ENCODE measurements around the gene CHD3.

Gene CHD3

GRCh38 chr17:7915179-7915610 is 26.6 kb downstream of the CHD3 start:
- Histone ChIP-seq H3K4me3 (ENCODE audit: low read length, poor library complexity, severe bottlenecking) (peak overlapping the region; percentile 74), H4K20me1 (ENCODE audit: insufficient read depth, low read length, poor library complexity, severe bottlenecking) (peaks cover 4% of the 10 kb centered on the region), H3F3A (ENCODE audit: low read depth) (peaks cover 10% of the 10 kb centered on the region; the same call in 1 of the 2 replicates), H2AFZ (ENCODE audit: low read length) (peak overlapping the region; percentile 67; the same call in 1 of the 2 replicates), H3K79me2 (ENCODE audit: insufficient read depth, low read length) (peaks cover 13% of the 10 kb centered on the region; the same call in 1 of the 2 replicates), H3K4me1 (ENCODE audit: insufficient read depth, low read length, poor library complexity, severe bottlenecking) (peaks cover 22% of the 10 kb centered on the region), H3K36me3 (ENCODE audit: insufficient read depth, low read length) (peaks cover 25% of the 10 kb centered on the region; the same call in 1 of the 2 replicates), H3K9me2 (replicated peaks; ENCODE audit: low read depth, low read length) (no peaks in the 10 kb centered on the region), H3K9ac (ENCODE audit: low read depth, low read length, poor library complexity, severe bottlenecking) (peak overlapping the region; percentile 82), H3K4me2 (ENCODE audit: low read depth, low read length, poor library complexity, severe bottlenecking) (peak overlapping the region; percentile 73), H3K9me3 (ENCODE audit: insufficient read depth, low read depth, low read length) (no peaks in the 10 kb centered on the region), H3K27me3 (ENCODE audit: insufficient read depth, low read length, poor library complexity, severe bottlenecking) (no peaks in the 10 kb centered on the region)
- TF ChIP-seq CTCF (conservative IDR thresholded peaks at IDR 0.05; ENCODE audit: low read length) (no peak), EZH2phosphoT487 (IDR thresholded peaks at IDR 0.05; ENCODE audit: borderline replicate concordance) (no peak)

DNA sequence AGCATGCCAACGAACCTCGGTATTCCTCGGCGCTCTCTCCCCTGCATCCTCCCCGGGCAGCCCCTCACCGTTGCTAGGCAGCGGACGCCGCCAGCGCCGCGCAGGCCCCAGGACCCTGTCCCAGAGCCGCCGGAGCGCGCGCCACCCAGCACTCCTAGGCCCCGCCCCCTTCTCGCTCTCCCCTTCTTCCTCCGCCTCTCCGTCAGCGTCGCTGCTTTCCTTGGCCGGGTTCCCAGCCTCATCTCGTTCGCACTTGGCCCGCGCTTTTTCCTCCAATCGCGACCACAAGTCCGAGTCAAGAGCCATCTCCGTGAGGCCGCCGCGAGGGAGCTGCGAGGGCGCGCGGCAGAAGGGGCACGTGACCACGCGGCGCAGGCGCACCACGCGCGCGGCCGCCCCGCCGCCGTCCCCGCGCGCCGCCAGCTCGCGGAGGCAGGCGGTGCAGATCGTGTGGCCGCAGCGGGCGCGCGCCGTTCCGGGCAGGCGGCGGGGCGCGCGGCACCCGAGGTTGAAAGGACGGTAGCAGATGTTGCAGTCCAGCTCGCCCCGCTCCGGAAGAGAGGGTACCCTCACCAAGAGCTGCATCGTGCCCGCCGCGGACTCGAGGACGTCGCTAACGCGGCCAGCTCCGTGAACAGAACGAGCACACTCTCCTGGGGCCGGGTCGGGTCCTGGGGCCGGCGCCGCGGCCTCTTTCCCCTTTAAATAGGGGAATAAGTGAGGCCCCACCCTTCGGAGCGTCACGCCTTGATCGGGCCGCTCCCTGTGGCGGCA is 27.2 kb downstream of the CHD3 start, which contains the start of gene RNF227:
Gene RNF227 (minus strand): TSS at position 679 of the 774 bp plus-strand sequence. CDS start 94 bp downstream, at position 585.
- Histone ChIP-seq H3K4me2 (ENCODE audit: low read depth, low read length, poor library complexity, severe bottlenecking) (peak within 1 kb of the TSS; percentile 87), H4K20me1 (ENCODE audit: insufficient read depth, low read length, poor library complexity, severe bottlenecking) (peaks cover 4% of the 10 kb centered on the region), H3K9me2 (replicated peaks; ENCODE audit: low read depth, low read length) (no peaks in the 10 kb centered on the region), H3K36me3 (ENCODE audit: insufficient read depth, low read length) (peaks cover 19% of the 10 kb centered on the region; the same call in 1 of the 2 replicates), H3K9ac (ENCODE audit: low read depth, low read length, poor library complexity, severe bottlenecking) (peak within 1 kb of the TSS; percentile 82), H2AFZ (ENCODE audit: low read length) (peak within 1 kb of the TSS; percentile 84), H3F3A (ENCODE audit: low read depth) (peaks cover 7% of the 10 kb centered on the region; the same call in 1 of the 2 replicates), H3K4me3 (ENCODE audit: low read length, poor library complexity, severe bottlenecking) (peak within 1 kb of the TSS; percentile 74), H3K4me1 (ENCODE audit: insufficient read depth, low read length, poor library complexity, severe bottlenecking) (peaks cover 22% of the 10 kb centered on the region), H3K9me3 (ENCODE audit: insufficient read depth, low read depth, low read length) (no peaks in the 10 kb centered on the region), H3K79me2 (ENCODE audit: insufficient read depth, low read length) (peaks cover 13% of the 10 kb centered on the region; the same call in 1 of the 2 replicates), H3K27me3 (ENCODE audit: insufficient read depth, low read length, poor library complexity, severe bottlenecking) (no peaks in the 10 kb centered on the region)
- TF ChIP-seq CTCF (conservative IDR thresholded peaks at IDR 0.05; ENCODE audit: low read length) (no peak), EZH2phosphoT487 (IDR thresholded peaks at IDR 0.05; ENCODE audit: borderline replicate concordance) (no peak)

GRCh38 chr17:7916385-7916682 is 27.7 kb downstream of the CHD3 start:
- Histone ChIP-seq H3K4me3 (ENCODE audit: low read length, poor library complexity, severe bottlenecking) (peak overlapping the region; percentile 74), H3K4me2 (ENCODE audit: low read depth, low read length, poor library complexity, severe bottlenecking) (peak overlapping the region; percentile 87), H3F3A (ENCODE audit: low read depth) (0 out of 2 replicates have a peak, but pooled peaks cover 7% of the 10 kb centered on the region), H3K9me3 (ENCODE audit: insufficient read depth, low read depth, low read length) (no peaks in the 10 kb centered on the region), H3K9ac (ENCODE audit: low read depth, low read length, poor library complexity, severe bottlenecking) (peak overlapping the region; percentile 82), H4K20me1 (ENCODE audit: insufficient read depth, low read length, poor library complexity, severe bottlenecking) (peaks cover 4% of the 10 kb centered on the region), H3K36me3 (ENCODE audit: insufficient read depth, low read length) (peaks cover 14% of the 10 kb centered on the region; the same call in 1 of the 2 replicates), H3K79me2 (ENCODE audit: insufficient read depth, low read length) (peaks cover 13% of the 10 kb centered on the region; the same call in 1 of the 2 replicates), H2AFZ (ENCODE audit: low read length) (peak overlapping the region; percentile 84), H3K27me3 (ENCODE audit: insufficient read depth, low read length, poor library complexity, severe bottlenecking) (no peaks in the 10 kb centered on the region), H3K9me2 (replicated peaks; ENCODE audit: low read depth, low read length) (no peaks in the 10 kb centered on the region), H3K4me1 (ENCODE audit: insufficient read depth, low read length, poor library complexity, severe bottlenecking) (peaks cover 22% of the 10 kb centered on the region)
- TF ChIP-seq EZH2phosphoT487 (IDR thresholded peaks at IDR 0.05; ENCODE audit: borderline replicate concordance) (no peak), CTCF (conservative IDR thresholded peaks at IDR 0.05; ENCODE audit: low read length) (no peak)

Measured in Loucy (cell line).